ENCODE data around the gene SYNJ1.

- TF ChIP-seq CTCF (conservative IDR thresholded peaks at IDR 0.05) (no peak), ZFX (IDR thresholded peaks at IDR 0.05) (no peak)
These were observed 122.3 kb downstream of the SYNJ1 start for GRCh38 chr21:32605469-32605868.

Measured in C4-2B (cell line).